ENCODE data around the gene RPL29. TPM values are rescaled to one million over a fixed set of nuclear protein-coding genes. Genes with fewer than 3 reads are reported as not detected.

RPL29 gene
- total and polyA plus RNA-seq, 2 of the 8 experiments (the other 6 are each of a cell fraction or from before 2014, with no cell fraction given) = 1,467 to 2,660 TPM

GRCh38 chr3:52036222-52036694, 40.6 kb upstream of the RPL29 start:
- FAIRE-seq (no peak), DNase-seq (ENCODE audit: low read depth in 1 of 2, low spot score in 2 of 2) (no peak)
- H2BK5ac ChIP-seq (ENCODE audit: low read depth, low read length) = no peak overlapping the region
- H3K18ac ChIP-seq (ENCODE audit: extremely low read depth, low read length) = no peak overlapping the region
- H2BK120ac ChIP-seq (replicated peaks; ENCODE audit: low read depth, low read length) = no peak overlapping the region
- 0 out of 2 replicates have a peak overlapping the region, but pooled peaks have one; percentile 29 for H2AK5ac ChIP-seq (ENCODE audit: low read depth, low read length)
- no peak overlapping the region for H2BK20ac ChIP-seq (ENCODE audit: low read length)
- H3K4me1 ChIP-seq (replicated peaks in 1 of 4; ENCODE audit: control insufficient read depth in 3 of 4, insufficient read depth in 4 of 4, low read length in 3 of 4) = peaks cover 0 to 6% (median 1%) of the 10 kb centered on the region in 4 experiments; a peak in 2 of 7 replicates
- no peak overlapping the region for H3K4me3 ChIP-seq (ENCODE audit: extremely low read depth in 1 of 4, insufficient read depth in 2 of 4, low read depth in 3 of 4, low read length in 4 of 4)
- H3K9me3 ChIP-seq (ENCODE audit: insufficient read depth in 2 of 2, low read depth in 1 of 2, low read length in 1 of 2) = no peaks in the 10 kb centered on the region
- H3K14ac ChIP-seq (ENCODE audit: insufficient read length) = no peak overlapping the region
- H2BK15ac ChIP-seq (ENCODE audit: low read length) = no peak overlapping the region
- H4K91ac ChIP-seq (replicated peaks; ENCODE audit: insufficient read length, low read length) = no peak overlapping the region
- H3K56ac ChIP-seq (replicated peaks; ENCODE audit: insufficient read length, low read depth, low read length) = no peak overlapping the region
- H4K8ac ChIP-seq (ENCODE audit: extremely low read depth, insufficient read depth, low read length) = no peak overlapping the region
- H4K5ac ChIP-seq (ENCODE audit: insufficient read length, low read depth, low read length) = no peak overlapping the region
- no peak overlapping the region for H3K9ac ChIP-seq (replicated peaks in 1 of 4; ENCODE audit: extremely low read depth in 1 of 4, low read depth in 3 of 4, low read length in 3 of 4)
- H2BK12ac ChIP-seq (ENCODE audit: low read depth, low read length) = no peak overlapping the region
- no peaks in the 10 kb centered on the region for H4K20me1 ChIP-seq (replicated peaks in 1 of 2; ENCODE audit: control insufficient read depth in 1 of 2, insufficient read depth in 2 of 2, low read length in 2 of 2)
- H3K4ac ChIP-seq (replicated peaks; ENCODE audit: insufficient read length, low read depth, low read length) = no peak overlapping the region
- CTCF ChIA-PET (ENCODE audit: partially characterized antibody) = interaction anchor here (0.6 to 33.0 kb wide), 12 partner anchors 7 to 184 kb away, joined by 3 to 984 read pairs (median 6); partner anchors contain the start of genes DUSP7 and RRP9
- no peaks in the 10 kb centered on the region for H3K36me3 ChIP-seq (ENCODE audit: control insufficient read depth in 2 of 4, insufficient read depth in 4 of 4, low read length in 3 of 4)
- H2AFZ ChIP-seq (ENCODE audit: low read length) = no peak overlapping the region
- no peaks in the 10 kb centered on the region for H3K27me3 ChIP-seq (replicated peaks in 1 of 4; ENCODE audit: control insufficient read depth in 3 of 4, extremely low read depth in 1 of 4, insufficient read depth in 3 of 4, low read length in 3 of 4)
- 90% methylated on average over 5 of the region's 5 CpGs; no CpG with 5 or more reads in 1 of the 2 experiments for WGBS, 2 experiments (ENCODE audit: extremely low coverage in 1 of 2, insufficient coverage in 1 of 2, insufficient read length in 1 of 2, insufficient replicate concordance in 2 of 2, low coverage in 1 of 2, low lambda C conversion rate in 2 of 2, missing lambda C conversion rate in 1 of 2)
- no peaks in the 10 kb centered on the region for H3K79me2 ChIP-seq (ENCODE audit: control insufficient read depth in 1 of 2, insufficient read depth in 2 of 2, low read length in 2 of 2)
- H3K23me2 ChIP-seq (ENCODE audit: low read depth, low read length) = no peaks in the 10 kb centered on the region
- H3K23ac ChIP-seq (ENCODE audit: insufficient read length) = no peak overlapping the region
- H3K4me2 ChIP-seq (ENCODE audit: insufficient read depth in 1 of 2, low read depth in 2 of 2, low read length in 2 of 2) = no peak overlapping the region
- no peaks in the 10 kb centered on the region for H3K79me1 ChIP-seq (ENCODE audit: low read depth, low read length)
- no peak overlapping the region for H3K27ac ChIP-seq (ENCODE audit: low read depth, low read length)
- POLR2A ChIA-PET (ENCODE audit: partially characterized antibody) = interaction anchor here (0.7 to 1.9 kb wide), 7 partner anchors 13 to 51 kb away, joined by 3 to 6 read pairs (median 3); partner anchors contain the start of gene RPL29
- TF ChIP-seq PHF8 (conservative IDR thresholded peaks at IDR 0.05; ENCODE audit: low read depth, low read length) (no peak), KDM4A (IDR thresholded peaks at IDR 0.05; ENCODE audit: low read depth, low read length, severe bottlenecking) (no peak), RNF2 (IDR thresholded peaks at IDR 0.05; ENCODE audit: borderline replicate concordance, low read depth, low read length, missing control alignments, poor library complexity, severe bottlenecking) (no peak), POLR2A (IDR thresholded peaks at IDR 0.05; ENCODE audit: control extremely low read depth in 1 of 2, low read depth in 2 of 2, low read length in 2 of 2) (no peak), SUZ12 (IDR thresholded peaks at IDR 0.05; ENCODE audit: low read length) (no peak), CBX5 (IDR thresholded peaks at IDR 0.05; ENCODE audit: low read depth, low read length) (no peak), SIN3A (conservative IDR thresholded peaks at IDR 0.05 in 1 of 2, IDR thresholded peaks at IDR 0.05 in 1 of 2; ENCODE audit: low read depth in 1 of 2, low read length in 2 of 2) (no peak), EZH2 (IDR thresholded peaks at IDR 0.05; ENCODE audit: low read depth, low read length, severe bottlenecking) (no peak), MAFK (IDR thresholded peaks at IDR 0.05; ENCODE audit: low read depth, low read length) (no peak), KDM5A (IDR thresholded peaks at IDR 0.05; ENCODE audit: low read length) (no peak), JUND (IDR thresholded peaks at IDR 0.05; ENCODE audit: low read length) (no peak)
- TF ChIP-seq, protein P1, sequence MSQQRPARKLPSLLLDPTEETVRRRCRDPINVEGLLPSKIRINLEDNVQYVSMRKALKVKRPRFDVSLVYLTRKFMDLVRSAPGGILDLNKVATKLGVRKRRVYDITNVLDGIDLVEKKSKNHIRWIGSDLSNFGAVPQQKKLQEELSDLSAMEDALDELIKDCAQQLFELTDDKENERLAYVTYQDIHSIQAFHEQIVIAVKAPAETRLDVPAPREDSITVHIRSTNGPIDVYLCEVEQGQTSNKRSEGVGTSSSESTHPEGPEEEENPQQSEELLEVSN (IDR thresholded peaks at IDR 0.05) = no peak
